K562 (cell line): ENCODE data around the gene GPR4. TPM values are rescaled to one million over a fixed set of nuclear protein-coding genes. Genes with fewer than 3 reads are reported as not detected.
A peak's percentile ranks its signal among the peaks of the same experiment; 100 is the strongest.

ENCODE experiments used
- CREBBP ChIP-seq: IDR thresholded peaks from one replicate; pipeline ENCODE4 v1.6.1; 2012; ENCODE audit warnings: low read depth, mild to moderate bottlenecking, control low read depth, inconsistent platforms, low read length
- ETS2 ChIP-seq: IDR thresholded peaks from 2 replicates; pipeline ENCODE4 v1.6.1; 2016; ENCODE audit warnings: borderline replicate concordance, missing genetic modification characterization, mild to moderate bottlenecking, moderate library complexity, missing compliant biosample characterization; ENCODE audit not compliant: poor library complexity, severe bottlenecking
- ETV1 ChIP-seq: fragments of 450-650 bp; conservative IDR thresholded peaks from 2 replicates; pipeline ENCODE4 v1.6.1; 2016; ENCODE audit warnings: missing genetic modification characterization, control low read depth, low read depth, missing compliant biosample characterization
- FOS ChIP-seq: IDR thresholded peaks from 3 replicates; pipeline ENCODE4 v1.6.1; 2011; ENCODE audit not compliant: insufficient read length; ENCODE audit errors: extremely low read depth
- FOXK2 ChIP-seq, 2 experiments: fragments of 450-650 bp; IDR thresholded peaks in 1 of 2; conservative IDR thresholded peaks in 1 of 2; 2 replicates each; pipeline ENCODE4 v1.6.1; 2016; ENCODE audit warnings: low read depth in 2 of 2, mild to moderate bottlenecking in 1 of 2
- FOXM1 ChIP-seq, 2 experiments: fragments of 450-650 bp in 1 of 2; sonication (generic) in 1 of 2; formaldehyde crosslinking in 1 of 2; IDR thresholded peaks; 2 replicates each; pipeline versions ENCODE4 v1.6.1 to v1.9.0; 2017 to 2022; ENCODE audit warnings: low read depth in 2 of 2, mild to moderate bottlenecking in 2 of 2, missing genetic modification reagents in 1 of 2, moderate library complexity in 1 of 2
- KAT2B ChIP-seq: IDR thresholded peaks from one replicate; pipeline ENCODE4 v1.6.1; 2012; ENCODE audit warnings: low read depth, mild to moderate bottlenecking, control low read depth, inconsistent platforms, low read length, moderate library complexity
- NCOA6 ChIP-seq: fragments of 450-650 bp; IDR thresholded peaks from 2 replicates; pipeline ENCODE4 v1.6.1; 2017; ENCODE audit warnings: mild to moderate bottlenecking
- PHF20 ChIP-seq: fragments of 450-650 bp; IDR thresholded peaks from 2 replicates; pipeline ENCODE4 v1.6.1; 2018; ENCODE audit not compliant: partially characterized antibody
- POLR3G ChIP-seq: IDR thresholded peaks from 2 replicates; pipeline ENCODE4 v1.6.1; 2011; ENCODE audit not compliant: insufficient read length, insufficient replicate concordance; ENCODE audit errors: extremely low read depth
- PPARD ChIP-seq: fragments of 250-450 bp; sonication (Bioruptor Pico); IDR thresholded peaks from 2 replicates; pipeline ENCODE4 v1.8.0; 2022; ENCODE audit warnings: inconsistent platforms, mild to moderate bottlenecking, moderate library complexity
- RFX7 ChIP-seq: fragments of 250-450 bp; sonication (Bioruptor Pico); IDR thresholded peaks from 2 replicates; pipeline ENCODE4 v1.5.1; 2021; ENCODE audit warnings: mild to moderate bottlenecking
- SMARCB1 ChIP-seq: IDR thresholded peaks from 2 replicates; pipeline ENCODE4 v1.6.1; 2011; ENCODE audit warnings: improper control_type of control experiment, low read depth; ENCODE audit not compliant: insufficient read length
- THRAP3 ChIP-seq: fragments of 450-650 bp; IDR thresholded peaks from 2 replicates; pipeline ENCODE4 v1.6.1; 2016; ENCODE audit warnings: mild to moderate bottlenecking, inconsistent platforms, borderline replicate concordance
- TRIM28 ChIP-seq: fragments of 450-650 bp; IDR thresholded peaks from 2 replicates; pipeline ENCODE4 v1.6.1; 2017
- U2AF2 ChIP-seq: fragments of 200-400 bp; formaldehyde crosslinking; optimal IDR thresholded peaks from 2 replicates; pipeline ENCODE3; 2017; ENCODE audit warnings: low read depth, mild to moderate bottlenecking, low read length
- ZFP30 ChIP-seq: fragments of 250-450 bp; sonication (Bioruptor Pico); IDR thresholded peaks from 2 replicates; pipeline ENCODE4 v1.8.0; 2022; ENCODE audit warnings: moderate library complexity, mild to moderate bottlenecking, inconsistent platforms, borderline replicate concordance
- polyA plus RNA-seq, 8 experiments: library from polyadenylated mRNA; depleted of rRNA in 4 of 8; stranded (reverse) in 5 of 8; unstranded in 3 of 8; fragments of >200 nt; fragmentation: Nextera tagmentation in 2 of 8; fragmentation: Illumina TruSeq in 1 of 8; extraction: Ambion mirVana in 2 of 8; extraction: Trizol in 1 of 8; gene quantifications; 2 replicates each; pipeline versions ENCODE4 v1.2.1 to v1.2.3, GENCODE V29; 2011 to 2014; ENCODE audit warnings: inconsistent platforms in 1 of 8, missing spikeins in 1 of 8
- total RNA-seq, 7 experiments: library from RNA; depleted of rRNA in 6 of 7; stranded (reverse); fragments of >200 nt in 6 of 7; fragmentation: Illumina TruSeq in 2 of 7; extraction: Trizol in 2 of 7; gene quantifications; 2 replicates each; pipeline versions ENCODE4 v1.2.1 to v1.2.3, GENCODE V29; 2011 to 2021; ENCODE audit warnings: low replicate concordance in 1 of 7
- TF ChIP-seq, protein P1 (sequence below), 3 experiments: fragments of 200-800 bp in 1 of 3; sonication (Bioruptor generic) in 1 of 3; sonication (generic) in 1 of 3; formaldehyde crosslinking in 1 of 3; IDR thresholded peaks; 2 replicates each; pipeline versions ENCODE4 v1.6.1 to v1.8.0; 2016 to 2022; ENCODE audit warnings: mild to moderate bottlenecking in 2 of 3, missing compliant biosample characterization in 2 of 3, missing genetic modification characterization in 2 of 3, missing genetic modification reagents in 1 of 3
- TF ChIP-seq, protein P2 (sequence below): fragments of 450-650 bp; formaldehyde crosslinking; IDR thresholded peaks from 2 replicates; pipeline ENCODE4 v1.4.0; 2020; ENCODE audit warnings: mild to moderate bottlenecking, moderate library complexity
- TF ChIP-seq, protein P3 (sequence below), 2 experiments: fragments of 450-650 bp in 1 of 2; sonication (generic) in 1 of 2; formaldehyde crosslinking; conservative IDR thresholded peaks; 2 replicates each; pipeline versions ENCODE4 v1.4.0 to v1.8.1; 2020 to 2022; ENCODE audit warnings: mild to moderate bottlenecking in 1 of 2, missing genetic modification reagents in 1 of 2
- TF ChIP-seq, protein P4 (sequence below), 3 experiments: IDR thresholded peaks in 2 of 3; conservative IDR thresholded peaks in 1 of 3; 2 replicates each; pipeline ENCODE4 v1.5.1; 2011 to 2012; ENCODE audit warnings: low read length in 3 of 3, mild to moderate bottlenecking in 3 of 3, control low read depth in 2 of 3, improper control_type of control experiment in 1 of 3, inconsistent platforms in 1 of 3, low read depth in 1 of 3, mixed read lengths in 1 of 3, moderate library complexity in 1 of 3; ENCODE audit not compliant: insufficient read depth in 2 of 3

Gene GPR4
- total and polyA plus RNA-seq, 9 of the 15 experiments (the other 6 are each of a cell fraction or from before 2014, with no cell fraction given): 0.03 to 0.09 (median 0.04) TPM; not detected in 5

GRCh38 chr19:45645631-45646344 lies 43.8 kb upstream of the GPR4 start (continued):
- TF ChIP-seq POLR3G: no peak
- TF ChIP-seq FOXK2 (conservative IDR thresholded peaks at IDR 0.05 in 1 of 2, IDR thresholded peaks at IDR 0.05 in 1 of 2; ENCODE audit: low read depth in 2 of 2): peak; percentile 88 to 92
- TF ChIP-seq NCOA6: no peak; the same call in 1 of the 2 replicates
- TF ChIP-seq FOXM1 (IDR thresholded peaks at IDR 0.05; ENCODE audit: low read depth): peak; percentile 90
- TF ChIP-seq FOXM1 (CRISPR knock-in tag; IDR thresholded peaks at IDR 0.05; ENCODE audit: low read depth): no peak
- TF ChIP-seq KAT2B: no peak
- no peak for TF ChIP-seq PPARD
- TF ChIP-seq ETS2 (tag): no peak
- TF ChIP-seq FOS: peak; percentile 97
- no peak for TF ChIP-seq PHF20
- TF ChIP-seq, protein P1, sequence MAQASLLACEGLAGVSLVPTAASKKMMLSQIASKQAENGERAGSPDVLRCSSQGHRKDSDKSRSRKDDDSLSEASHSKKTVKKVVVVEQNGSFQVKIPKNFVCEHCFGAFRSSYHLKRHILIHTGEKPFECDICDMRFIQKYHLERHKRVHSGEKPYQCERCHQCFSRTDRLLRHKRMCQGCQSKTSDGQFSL (CRISPR knock-in tag; IDR thresholded peaks at IDR 0.05): peak; percentile 51; the same call in 1 of the 2 replicates
- TF ChIP-seq, protein P1 (tag; IDR thresholded peaks at IDR 0.05): peak in 1 of 2 experiments; percentile 51; a peak in 1 of 4 replicates
- TF ChIP-seq CREBBP: no peak
- TF ChIP-seq ETV1 (tag): 0 out of 2 replicates have a peak, but pooled peaks have one; percentile 10
- no peak for TF ChIP-seq TRIM28
- TF ChIP-seq U2AF2: no peak
- TF ChIP-seq RFX7 (CRISPR knock-in tag): no peak
- TF ChIP-seq, protein P2, sequence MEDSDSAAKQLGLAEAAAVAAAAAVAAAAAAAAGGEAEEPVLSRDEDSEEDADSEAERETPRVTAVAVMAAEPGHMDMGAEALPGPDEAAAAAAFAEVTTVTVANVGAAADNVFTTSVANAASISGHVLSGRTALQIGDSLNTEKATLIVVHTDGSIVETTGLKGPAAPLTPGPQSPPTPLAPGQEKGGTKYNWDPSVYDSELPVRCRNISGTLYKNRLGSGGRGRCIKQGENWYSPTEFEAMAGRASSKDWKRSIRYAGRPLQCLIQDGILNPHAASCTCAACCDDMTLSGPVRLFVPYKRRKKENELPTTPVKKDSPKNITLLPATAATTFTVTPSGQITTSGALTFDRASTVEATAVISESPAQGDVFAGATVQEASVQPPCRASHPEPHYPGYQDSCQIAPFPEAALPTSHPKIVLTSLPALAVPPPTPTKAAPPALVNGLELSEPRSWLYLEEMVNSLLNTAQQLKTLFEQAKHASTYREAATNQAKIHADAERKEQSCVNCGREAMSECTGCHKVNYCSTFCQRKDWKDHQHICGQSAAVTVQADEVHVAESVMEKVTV (CRISPR knock-in tag): no peak
- peak; percentile 89; the same call in 1 of the 2 replicates for TF ChIP-seq THRAP3
- TF ChIP-seq, protein P3, sequence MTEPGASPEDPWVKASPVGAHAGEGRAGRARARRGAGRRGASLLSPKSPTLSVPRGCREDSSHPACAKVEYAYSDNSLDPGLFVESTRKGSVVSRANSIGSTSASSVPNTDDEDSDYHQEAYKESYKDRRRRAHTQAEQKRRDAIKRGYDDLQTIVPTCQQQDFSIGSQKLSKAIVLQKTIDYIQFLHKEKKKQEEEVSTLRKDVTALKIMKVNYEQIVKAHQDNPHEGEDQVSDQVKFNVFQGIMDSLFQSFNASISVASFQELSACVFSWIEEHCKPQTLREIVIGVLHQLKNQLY (CRISPR knock-in tag; conservative IDR thresholded peaks at IDR 0.05): no peak
- TF ChIP-seq, protein P4, sequence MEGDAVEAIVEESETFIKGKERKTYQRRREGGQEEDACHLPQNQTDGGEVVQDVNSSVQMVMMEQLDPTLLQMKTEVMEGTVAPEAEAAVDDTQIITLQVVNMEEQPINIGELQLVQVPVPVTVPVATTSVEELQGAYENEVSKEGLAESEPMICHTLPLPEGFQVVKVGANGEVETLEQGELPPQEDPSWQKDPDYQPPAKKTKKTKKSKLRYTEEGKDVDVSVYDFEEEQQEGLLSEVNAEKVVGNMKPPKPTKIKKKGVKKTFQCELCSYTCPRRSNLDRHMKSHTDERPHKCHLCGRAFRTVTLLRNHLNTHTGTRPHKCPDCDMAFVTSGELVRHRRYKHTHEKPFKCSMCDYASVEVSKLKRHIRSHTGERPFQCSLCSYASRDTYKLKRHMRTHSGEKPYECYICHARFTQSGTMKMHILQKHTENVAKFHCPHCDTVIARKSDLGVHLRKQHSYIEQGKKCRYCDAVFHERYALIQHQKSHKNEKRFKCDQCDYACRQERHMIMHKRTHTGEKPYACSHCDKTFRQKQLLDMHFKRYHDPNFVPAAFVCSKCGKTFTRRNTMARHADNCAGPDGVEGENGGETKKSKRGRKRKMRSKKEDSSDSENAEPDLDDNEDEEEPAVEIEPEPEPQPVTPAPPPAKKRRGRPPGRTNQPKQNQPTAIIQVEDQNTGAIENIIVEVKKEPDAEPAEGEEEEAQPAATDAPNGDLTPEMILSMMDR (IDR thresholded peaks at IDR 0.05 in 2 of 3, conservative IDR thresholded peaks at IDR 0.05 in 1 of 3; ENCODE audit: insufficient read depth in 2 of 3, low read depth in 1 of 3, low read length in 3 of 3): no peak
- TF ChIP-seq ZFP30 (CRISPR knock-in tag): no peak
- no peak for TF ChIP-seq SMARCB1
